DND-41 (cell line): ENCODE measurements around the gene AFF4.

Experiments used
- EZH2 ChIP-seq: IDR thresholded peaks from 3 replicates; pipeline ENCODE4 v1.6.1; 2012; ENCODE audit warnings: borderline replicate concordance, low read depth, mild to moderate bottlenecking, moderate library complexity, low read length, inconsistent platforms; ENCODE audit not compliant: severe bottlenecking
- TF ChIP-seq, protein P1 (sequence below): IDR thresholded peaks from 2 replicates; pipeline ENCODE4 v1.5.1; 2012; ENCODE audit warnings: borderline replicate concordance, low read length, moderate library complexity, mild to moderate bottlenecking; ENCODE audit not compliant: poor library complexity, severe bottlenecking; ENCODE audit errors: extremely low read depth

DNA sequence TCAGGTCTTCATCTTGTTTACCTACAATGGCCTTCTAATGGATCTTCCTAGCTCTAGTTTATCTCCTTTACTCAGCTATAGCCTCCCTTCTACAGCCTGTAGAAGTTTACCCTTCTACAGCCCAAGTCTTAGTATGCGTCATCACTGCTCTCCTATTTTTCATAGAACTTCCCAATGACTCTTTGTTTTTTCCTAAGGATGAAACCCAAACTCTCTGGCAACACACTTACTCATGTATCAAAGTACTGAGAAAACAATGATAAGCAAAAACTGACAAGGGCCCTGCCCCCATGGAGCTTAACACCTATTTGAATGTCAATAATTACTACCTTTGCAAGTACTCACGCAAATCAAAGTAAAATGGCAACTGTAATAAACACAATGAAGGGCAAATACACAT lies 56.3 kb downstream of the AFF4 start:
- TF ChIP-seq, protein P1, sequence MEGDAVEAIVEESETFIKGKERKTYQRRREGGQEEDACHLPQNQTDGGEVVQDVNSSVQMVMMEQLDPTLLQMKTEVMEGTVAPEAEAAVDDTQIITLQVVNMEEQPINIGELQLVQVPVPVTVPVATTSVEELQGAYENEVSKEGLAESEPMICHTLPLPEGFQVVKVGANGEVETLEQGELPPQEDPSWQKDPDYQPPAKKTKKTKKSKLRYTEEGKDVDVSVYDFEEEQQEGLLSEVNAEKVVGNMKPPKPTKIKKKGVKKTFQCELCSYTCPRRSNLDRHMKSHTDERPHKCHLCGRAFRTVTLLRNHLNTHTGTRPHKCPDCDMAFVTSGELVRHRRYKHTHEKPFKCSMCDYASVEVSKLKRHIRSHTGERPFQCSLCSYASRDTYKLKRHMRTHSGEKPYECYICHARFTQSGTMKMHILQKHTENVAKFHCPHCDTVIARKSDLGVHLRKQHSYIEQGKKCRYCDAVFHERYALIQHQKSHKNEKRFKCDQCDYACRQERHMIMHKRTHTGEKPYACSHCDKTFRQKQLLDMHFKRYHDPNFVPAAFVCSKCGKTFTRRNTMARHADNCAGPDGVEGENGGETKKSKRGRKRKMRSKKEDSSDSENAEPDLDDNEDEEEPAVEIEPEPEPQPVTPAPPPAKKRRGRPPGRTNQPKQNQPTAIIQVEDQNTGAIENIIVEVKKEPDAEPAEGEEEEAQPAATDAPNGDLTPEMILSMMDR = no peak
- no peak for TF ChIP-seq EZH2
